ENCODE results near the gene TMEM259. TPM values are rescaled to one million over a fixed set of nuclear protein-coding genes. Genes with fewer than 3 reads are reported as not detected.

TMEM259 gene
- total and polyA plus RNA-seq, 2 of the 8 experiments (the other 6 are each of a cell fraction or from before 2014, with no cell fraction given), result 140 to 243 TPM

DNA sequence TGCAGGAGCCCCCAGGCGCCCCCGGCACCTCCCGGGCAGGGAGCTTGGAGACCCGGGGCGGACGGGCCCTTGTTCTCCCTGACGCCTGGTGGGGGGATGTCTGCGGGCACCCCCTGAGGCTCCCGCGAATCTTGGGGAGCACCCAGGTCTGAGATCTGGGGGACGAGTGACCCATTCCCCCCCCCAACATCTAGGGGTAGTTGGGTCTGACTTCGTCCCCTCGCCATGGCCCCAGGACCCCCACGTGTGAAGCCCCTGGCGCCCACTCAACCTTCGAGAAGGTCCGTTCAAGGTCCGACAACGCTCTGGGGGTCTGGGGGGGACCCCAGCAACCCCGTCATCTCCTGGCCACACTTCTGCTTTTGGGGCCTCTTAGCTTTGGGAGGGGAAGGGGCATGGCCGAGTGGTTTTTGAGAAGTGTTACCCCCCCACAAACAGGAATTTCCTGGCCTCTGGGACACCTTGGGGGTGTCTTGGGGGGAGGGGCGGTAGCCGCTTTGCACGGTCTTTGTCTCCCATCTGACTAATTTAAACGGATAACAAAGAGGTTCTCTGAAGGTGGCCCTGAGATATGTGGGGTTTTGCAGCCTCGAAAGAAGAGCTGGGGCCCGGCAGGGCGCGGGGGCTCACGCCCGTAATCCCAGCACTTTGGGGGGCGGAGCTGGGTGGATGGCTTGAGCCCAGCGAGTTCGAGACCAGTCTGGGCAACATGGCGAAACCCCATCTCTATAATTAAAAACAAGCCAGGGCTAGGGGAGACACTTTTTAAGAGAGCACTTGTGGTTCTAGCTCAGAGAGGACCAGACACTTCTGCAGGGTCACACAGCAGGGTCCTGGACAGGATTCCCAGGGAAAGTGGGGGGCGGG is 6.1 kb upstream of the TMEM259 start:
- Histone ChIP-seq H3K18ac (ENCODE audit: extremely low read depth, low read length) (peak overlapping the region; percentile 83), H2AFZ (ENCODE audit: low read length) (no peak overlapping the region), H2BK5ac (ENCODE audit: low read depth, low read length) (0 out of 2 replicates have a peak overlapping the region, but pooled peaks have one; percentile 71), H3K23ac (ENCODE audit: insufficient read length) (peak overlapping the region; percentile 92), H4K20me1 (replicated peaks in 1 of 2; ENCODE audit: control insufficient read depth in 1 of 2, insufficient read depth in 2 of 2, low read length in 2 of 2) (peaks cover 8 to 10% of the 10 kb centered on the region in 2 experiments), H4K91ac (replicated peaks; ENCODE audit: insufficient read length, low read length) (no peak overlapping the region), H3K27ac (ENCODE audit: low read depth, low read length) (peak overlapping the region; percentile 94), H3K79me2 (ENCODE audit: control insufficient read depth in 1 of 2, insufficient read depth in 2 of 2, low read length in 2 of 2) (peaks cover 3 to 45% of the 10 kb centered on the region in 2 experiments; a peak in 3 of 4 replicates), H3K23me2 (ENCODE audit: low read depth, low read length) (peaks cover 12% of the 10 kb centered on the region), H3K79me1 (ENCODE audit: low read depth, low read length) (no peaks in the 10 kb centered on the region), H4K8ac (ENCODE audit: extremely low read depth, insufficient read depth, low read length) (peak overlapping the region; percentile 97; the same call in 1 of the 2 replicates), H3K27me3 (replicated peaks in 1 of 4; ENCODE audit: control insufficient read depth in 3 of 4, extremely low read depth in 1 of 4, insufficient read depth in 3 of 4, low read length in 3 of 4) (no peaks in the 10 kb centered on the region), H2BK20ac (ENCODE audit: low read length) (no peak overlapping the region), H3K56ac (replicated peaks; ENCODE audit: insufficient read length, low read depth, low read length) (peak overlapping the region; percentile 86), H3K14ac (ENCODE audit: insufficient read length) (peak overlapping the region; percentile 63), H3K9ac (replicated peaks in 1 of 4; ENCODE audit: extremely low read depth in 1 of 4, low read depth in 3 of 4, low read length in 3 of 4) (peak overlapping the region; percentile 89 to 99 (median 96)), H3K4me2 (ENCODE audit: insufficient read depth in 1 of 2, low read depth in 2 of 2, low read length in 2 of 2) (peak overlapping the region; percentile 73 to 87), H2BK15ac (ENCODE audit: low read length) (peak overlapping the region; percentile 92; the same call in 1 of the 2 replicates), H3K4me1 (replicated peaks in 1 of 4; ENCODE audit: control insufficient read depth in 3 of 4, insufficient read depth in 4 of 4, low read length in 3 of 4) (peaks cover 0 to 9% (median 4%) of the 10 kb centered on the region in 4 experiments; a peak in 5 of 7 replicates), H2BK12ac (ENCODE audit: low read depth, low read length) (peak overlapping the region; percentile 80; the same call in 1 of the 2 replicates), H4K5ac (ENCODE audit: insufficient read length, low read depth, low read length) (no peak overlapping the region), H3K9me3 (ENCODE audit: insufficient read depth in 2 of 2, low read depth in 1 of 2, low read length in 1 of 2) (no peaks in the 10 kb centered on the region), H3K4ac (replicated peaks; ENCODE audit: insufficient read length, low read depth, low read length) (peak overlapping the region; percentile 44), H2BK120ac (replicated peaks; ENCODE audit: low read depth, low read length) (no peak overlapping the region), H3K36me3 (ENCODE audit: control insufficient read depth in 2 of 4, insufficient read depth in 4 of 4, low read length in 3 of 4) (peaks cover 4 to 12% (median 9%) of the 10 kb centered on the region in 4 experiments; a peak in 6 of 8 replicates), H2AK5ac (ENCODE audit: low read depth, low read length) (no peak overlapping the region), H3K4me3 (ENCODE audit: extremely low read depth in 1 of 4, insufficient read depth in 2 of 4, low read depth in 3 of 4, low read length in 4 of 4) (peak overlapping the region; percentile 85 to 99 (median 96))
- POLR2A ChIA-PET (ENCODE audit: partially characterized antibody), result interaction anchor here (0.6 to 12.8 kb wide), 58 partner anchors 9 to 443 kb away, joined by 3 to 509 read pairs (median 4); partner anchors contain the start of genes ABCA7, ARHGAP45, ATP5F1D and CIRBP
- CTCF ChIA-PET (ENCODE audit: partially characterized antibody), result interaction anchor here (1.1 to 1.8 kb wide), 7 partner anchors 32 to 239 kb away, joined by 3 to 6 read pairs (median 3); no protein-coding TSS in a partner anchor
- 2% methylated on average over 35 of the region's 36 CpGs; no CpG with 5 or more reads in 1 of the 2 experiments for WGBS, 2 experiments (ENCODE audit: extremely low coverage in 1 of 2, insufficient coverage in 1 of 2, insufficient read length in 1 of 2, insufficient replicate concordance in 2 of 2, low coverage in 1 of 2, low lambda C conversion rate in 2 of 2, missing lambda C conversion rate in 1 of 2)
- no peak for FAIRE-seq
- no peak for DNase-seq (ENCODE audit: low read depth in 1 of 2, low spot score in 2 of 2)
- TF ChIP-seq, protein P1, sequence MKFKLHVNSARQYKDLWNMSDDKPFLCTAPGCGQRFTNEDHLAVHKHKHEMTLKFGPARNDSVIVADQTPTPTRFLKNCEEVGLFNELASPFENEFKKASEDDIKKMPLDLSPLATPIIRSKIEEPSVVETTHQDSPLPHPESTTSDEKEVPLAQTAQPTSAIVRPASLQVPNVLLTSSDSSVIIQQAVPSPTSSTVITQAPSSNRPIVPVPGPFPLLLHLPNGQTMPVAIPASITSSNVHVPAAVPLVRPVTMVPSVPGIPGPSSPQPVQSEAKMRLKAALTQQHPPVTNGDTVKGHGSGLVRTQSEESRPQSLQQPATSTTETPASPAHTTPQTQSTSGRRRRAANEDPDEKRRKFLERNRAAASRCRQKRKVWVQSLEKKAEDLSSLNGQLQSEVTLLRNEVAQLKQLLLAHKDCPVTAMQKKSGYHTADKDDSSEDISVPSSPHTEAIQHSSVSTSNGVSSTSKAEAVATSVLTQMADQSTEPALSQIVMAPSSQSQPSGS (IDR thresholded peaks at IDR 0.05; ENCODE audit: low read length), result no peak
- TF ChIP-seq RFX5 (IDR thresholded peaks at IDR 0.05; ENCODE audit: borderline replicate concordance, low read depth, low read length), result no peak
- TF ChIP-seq YY1 (IDR thresholded peaks at IDR 0.05; ENCODE audit: low read depth, low read length), result no peak
- no peak for TF ChIP-seq CEBPB (IDR thresholded peaks at IDR 0.05; ENCODE audit: low read depth, low read length)
- TF ChIP-seq CREB1 (IDR thresholded peaks at IDR 0.05), result no peak
- peak; percentile 27; the same call in 1 of the 2 replicates for TF ChIP-seq KDM1A (IDR thresholded peaks at IDR 0.05; ENCODE audit: borderline replicate concordance, low read length)
- TF ChIP-seq FOSL1 (IDR thresholded peaks at IDR 0.05; ENCODE audit: insufficient read depth, low read depth, low read length), result no peak
- TF ChIP-seq GABPA (IDR thresholded peaks at IDR 0.05; ENCODE audit: borderline replicate concordance, insufficient read depth, low read length), result no peak
- TF ChIP-seq MAFK (IDR thresholded peaks at IDR 0.05; ENCODE audit: low read depth, low read length), result no peak
- no peak for TF ChIP-seq TCF12 (IDR thresholded peaks at IDR 0.05; ENCODE audit: low read depth, low read length)

All from H1 (cell line).